HepG2 (cell line): Measurements from ENCODE around the gene ACAD11. TPM values are rescaled to one million over a fixed set of nuclear protein-coding genes. Genes with fewer than 3 reads are reported as not detected.
"Not testable (repeated sequence)": the region's sequence is repeated elsewhere in the genome, so short reads cannot be mapped to it uniquely, and the experiment has no call there.

ENCODE experiments used
- ATAC-seq: fragments of 200-7000 bp; cut with Tn5 transposase; 3 replicates; pipeline ENCODE4 v1.9.1; 2020; ENCODE audit warnings: mild to moderate bottlenecking, moderate library complexity
- BruUV-seq: library from RNA; stranded (reverse); fragments of 400-500 nt; replicated peaks from 2 replicates; lab custom pipeline; 2021; lab: Mats Ljungman, UMichigan
- CTCF ChIA-PET: fragments of 300-600 bp; formaldehyde crosslinking; extraction: SDS; loops from one replicate; lab custom pipeline; 2021; ENCODE audit warnings: low total read pairs, inconsistent platforms, low intra/inter-chr PET ratio; lab: Yijun Ruan, JAX
- POLR2A ChIA-PET: fragments of 350-600 bp; sonication (Branson Sonifier 250); formaldehyde crosslinking; loops from one replicate; lab custom pipeline; 2020; ENCODE audit warnings: antibody characterized with exemption, inconsistent platforms; lab: Yijun Ruan, JAX
- DNase-seq: peaks from one replicate; pipeline ENCODE4 v3.0.0-alpha.2; 2015; ENCODE audit warnings: low spot score
- FAIRE-seq: peaks from 3 replicates; lab custom pipeline; 2011; peaks lifted over from hg19 to GRCh38; lab: Jason Lieb, UNC
- H2AFZ ChIP-seq: one replicate; pipeline ENCODE4 v1.6.1; 2011; ENCODE audit warnings: low read length, inconsistent platforms
- H3K27ac ChIP-seq: fragments of 300-600 bp; 3 replicates; pipeline ENCODE4 v1.8.0; 2011; ENCODE audit warnings: mixed run types, mild to moderate bottlenecking, mixed read lengths, low read length, inconsistent platforms; ENCODE audit not compliant: insufficient read depth; ENCODE audit errors: extremely low read length
- H3K27me3 ChIP-seq, 2 experiments: fragments of 200-600 bp in 1 of 2; 2 replicates in 1 of 2; 3 replicates in 1 of 2; pipeline versions ENCODE4 v1.6.0 to v1.8.0; 2011; ENCODE audit warnings: low read length in 2 of 2, mild to moderate bottlenecking in 2 of 2, moderate library complexity in 2 of 2, inconsistent platforms in 1 of 2; ENCODE audit not compliant: insufficient read depth in 2 of 2, control insufficient read depth in 1 of 2
- H3K36me3 ChIP-seq, 2 experiments: fragments of 200-600 bp in 1 of 2; replicated peaks in 1 of 2; 2 replicates in 1 of 2; 3 replicates in 1 of 2; pipeline versions ENCODE4 v1.5.1 to v1.8.0; 2011; ENCODE audit warnings: low read length in 2 of 2, inconsistent platforms in 1 of 2; ENCODE audit not compliant: insufficient read depth in 2 of 2, control insufficient read depth in 1 of 2
- H3K4me1 ChIP-seq: 2 replicates; pipeline ENCODE4 v1.5.1; 2012; ENCODE audit warnings: low read length, inconsistent platforms; ENCODE audit not compliant: insufficient read depth
- H3K4me2 ChIP-seq: 2 replicates; pipeline ENCODE4 v1.6.0; 2011; ENCODE audit warnings: low read depth, low read length, inconsistent platforms
- H3K4me3 ChIP-seq, 3 experiments: fragments of 200-600 bp in 1 of 3; sonication (generic), shearing (Covaris generic) in 1 of 3; replicated peaks in 1 of 3; 2 replicates each; pipeline ENCODE4 v1.5.1; 2011 to 2016; ENCODE audit warnings: low read length in 3 of 3, inconsistent platforms in 2 of 3, low read depth in 2 of 3, mild to moderate bottlenecking in 2 of 3, control low read depth in 1 of 3, mixed read lengths in 1 of 3; ENCODE audit not compliant: insufficient read depth in 1 of 3
- H3K79me2 ChIP-seq: one replicate; pipeline ENCODE4 v1.6.1; 2011; ENCODE audit warnings: low read length, inconsistent platforms; ENCODE audit not compliant: insufficient read depth
- H3K9ac ChIP-seq: 2 replicates; pipeline ENCODE4 v1.6.0; 2011; ENCODE audit warnings: mild to moderate bottlenecking, low read depth, low read length, inconsistent platforms; ENCODE audit not compliant: insufficient read depth
- H3K9me3 ChIP-seq: 2 replicates; pipeline ENCODE4 v1.5.1; 2012; ENCODE audit warnings: mild to moderate bottlenecking, low read length
- H4K20me1 ChIP-seq: 2 replicates; pipeline ENCODE4 v1.6.0; 2011; ENCODE audit warnings: inconsistent platforms, mild to moderate bottlenecking, low read length, moderate library complexity; ENCODE audit not compliant: insufficient read depth
- FOXA1 ChIP-seq, 2 experiments: fragments of 450-650 bp in 1 of 2; sonication (generic) in 1 of 2; formaldehyde crosslinking in 1 of 2; IDR thresholded peaks; 2 replicates each; pipeline versions ENCODE4 v1.4.0 to v1.6.1; 2016 to 2020; ENCODE audit warnings: missing genetic modification reagents in 1 of 2
- NAIF1 ChIP-seq: sonication (generic); formaldehyde crosslinking; IDR thresholded peaks from 2 replicates; pipeline ENCODE4 v1.5.0; 2020; ENCODE audit warnings: mild to moderate bottlenecking, missing genetic modification reagents, borderline replicate concordance
- WGBS: methylation state at CpG from one replicate; pipeline ENCODE4 v1.1.6; 2017; ENCODE audit warnings: low lambda C conversion rate; 5-methylcytosine and 5-hydroxymethylcytosine counted together
- in situ Hi-C: cut with HindIII; loops from 2 replicates; pipeline ENCODE4 v1.10.0; 2017; ENCODE audit warnings: low pct_unique_long_range_greater_than_20kb; ENCODE audit not compliant: extremely low pct_ligation_motif_present
- intact Hi-C: fragments of 100-400 bp; cut with micrococcal nuclease; formaldehyde crosslinking; loops from one replicate; pipeline ENCODE4 v1.10.0; 2022; ENCODE audit not compliant: unreplicated experiment
- polyA plus RNA-seq, 8 experiments: library from polyadenylated mRNA; depleted of rRNA in 3 of 8; stranded (reverse) in 7 of 8; unstranded in 1 of 8; fragments of >200 nt; fragmentation: Illumina TruSeq in 4 of 8; extraction: Trizol in 4 of 8; gene quantifications; 2 replicates each; pipeline versions ENCODE4 v1.2.1 to v1.2.3, GENCODE V29; 2011 to 2016; ENCODE audit warnings: low read depth in 4 of 8, missing spikeins in 1 of 8, mixed read lengths in 1 of 8; ENCODE audit not compliant: insufficient read depth in 1 of 8
- total RNA-seq, 5 experiments: library from RNA; depleted of rRNA; stranded (reverse); fragments of >200 nt; fragmentation: Illumina TruSeq; extraction: Trizol; gene quantifications; 2 replicates each; pipeline ENCODE4 v1.2.3, GENCODE V29; 2016; ENCODE audit warnings: low read depth in 1 of 5

ACAD11 gene
- total and polyA plus RNA-seq, 2 of the 13 experiments (the other 11 are each of a cell fraction or from before 2014, with no cell fraction given): 30.6 to 56.9 TPM

GRCh38 chr3:132615301-132615700, 44.3 kb downstream of the ACAD11 start:
- CTCF ChIA-PET: not testable (repeated sequence)

GRCh38 chr3:132606620-132607019, 53.0 kb downstream of the ACAD11 start:
- in situ Hi-C loops, H3K79me2 ChIP-seq, POLR2A ChIA-PET, H3K4me2 ChIP-seq, H4K20me1 ChIP-seq, FAIRE-seq, H3K9ac ChIP-seq, ATAC-seq, BruUV-seq, H3K4me1 ChIP-seq, H3K27ac ChIP-seq, intact Hi-C loops, H3K9me3 ChIP-seq, H3K4me3 ChIP-seq, DNase-seq, H2AFZ ChIP-seq, CTCF ChIA-PET, H3K27me3 ChIP-seq: not testable (repeated sequence)
- H3K36me3 ChIP-seq: peaks cover 2 to 19% of the 10 kb centered on the region in 2 experiments; a peak in 3 of 5 replicates
- 97% methylated on average over 5 of the region's 8 CpGs for WGBS

More at GRCh38 chr3:132615301-132615700, 44.3 kb downstream of the ACAD11 start:
- WGBS: 95% methylated on average over 3 of the region's 3 CpGs
- H3K36me3 ChIP-seq, in situ Hi-C loops, BruUV-seq, H3K27me3 ChIP-seq, DNase-seq, H4K20me1 ChIP-seq, intact Hi-C loops, H3K4me3 ChIP-seq, H3K9ac ChIP-seq, H3K4me1 ChIP-seq, H3K27ac ChIP-seq, H3K4me2 ChIP-seq, H3K9me3 ChIP-seq, FAIRE-seq, ATAC-seq, POLR2A ChIA-PET, H3K79me2 ChIP-seq, H2AFZ ChIP-seq: not testable (repeated sequence)

GRCh38 chr3:132606085-132606484, 53.5 kb downstream of the ACAD11 start:
- no peaks in the 10 kb centered on the region for H3K9me3 ChIP-seq
- H3K4me2 ChIP-seq: no peak overlapping the region
- no peak overlapping the region for H3K27ac ChIP-seq
- no peak overlapping the region for H3K4me3 ChIP-seq
- no peak for FAIRE-seq
- intact Hi-C loops (no loop called here), in situ Hi-C loops (no loop called here)
- BruUV-seq: no TSS peak
- no peak overlapping the region for H3K9ac ChIP-seq
- ChIA-PET POLR2A (no interaction called here), CTCF (no interaction called here)
- WGBS: 98% methylated on average over 1 of the region's 1 CpG
- H3K36me3 ChIP-seq: peaks cover 2 to 19% of the 10 kb centered on the region in 2 experiments; a peak in 3 of 5 replicates
- no peak for DNase-seq
- H3K27me3 ChIP-seq: no peaks in the 10 kb centered on the region
- ATAC-seq: no peak
- no peak overlapping the region for H2AFZ ChIP-seq
- no peaks in the 10 kb centered on the region for H3K4me1 ChIP-seq
- no peaks in the 10 kb centered on the region for H3K79me2 ChIP-seq
- H4K20me1 ChIP-seq: no peaks in the 10 kb centered on the region
- TF ChIP-seq NAIF1 (CRISPR knock-in tag): no peak
- TF ChIP-seq FOXA1 (IDR thresholded peaks at IDR 0.05): no peak
- TF ChIP-seq FOXA1 (CRISPR knock-in tag; IDR thresholded peaks at IDR 0.05): no peak
